GM13976 (cell line): ENCODE data around the gene MEX3A.
A peak's percentile ranks its signal among the peaks of the same experiment; 100 is the strongest.

ENCODE experiments used
- DNase-seq: peaks from one replicate; pipeline ENCODE4 v3.0.0; 2012; ENCODE audit warnings: low spot score
- CTCF ChIP-seq: IDR thresholded peaks from 2 replicates; pipeline ENCODE4 v1.5.1; 2012; ENCODE audit warnings: borderline replicate concordance, mild to moderate bottlenecking; ENCODE audit not compliant: insufficient read depth; ENCODE audit errors: extremely low read depth, missing control alignments, control extremely low read depth
- in situ Hi-C: fragments of 300-500 bp; cut with MboI; formaldehyde crosslinking; loops from one replicate; pipeline ENCODE4 v1.12.0; 2022; ENCODE audit warnings: low sequenced_read_pairs, mixed read lengths, inconsistent platforms; ENCODE audit not compliant: unreplicated experiment

Gene MEX3A

GRCh38 chr1:156055281-156056048, 26.8 kb downstream of the MEX3A start:
- TF ChIP-seq CTCF = no peak
- no peak for DNase-seq
- in situ Hi-C loops = no loop called here

GRCh38 chr1:156054500-156055280, 27.6 kb downstream of the MEX3A start, which contains the start of gene LAMTOR2:
LAMTOR2 (plus strand) TSS chr1:156054782; CDS start chr1:156054890, 108 bp downstream.
- in situ Hi-C loops = no loop called here
- no peak for TF ChIP-seq CTCF
- peak; percentile 96 for DNase-seq

- peak; percentile 88 for TF ChIP-seq CTCF
- in situ Hi-C loops = no loop called here
- DNase-seq = peak; percentile 95
These were observed 28.3 kb downstream of the MEX3A start, which contains the start of gene UBQLN4 for GRCh38 chr1:156053768-156054499. UBQLN4 (minus strand) TSS chr1:156053798; CDS start chr1:156053701, 97 bp downstream.

- peak; percentile 84 for DNase-seq
- peak; percentile 31 for TF ChIP-seq CTCF
- in situ Hi-C loops = no loop called here
These were observed 29.1 kb downstream of the MEX3A start for GRCh38 chr1:156052862-156053767.

GRCh38 chr1:156051011-156051725, 31.1 kb downstream of the MEX3A start:
- DNase-seq = no peak
- TF ChIP-seq CTCF = no peak
- in situ Hi-C loops = no loop called here
